MV-4-11 (cell line): ENCODE results near the gene CNOT2.
A peak's percentile ranks its signal among the peaks of the same experiment; 100 is the strongest.
"Not testable (repeated sequence)": the region's sequence is repeated elsewhere in the genome, so short reads cannot be mapped to it uniquely, and the experiment has no call there.

ENCODE experiments used
- DNase-seq: peaks from one replicate; lab custom pipeline; 2025; lab: John Stamatoyannopoulos, UW

The CNOT2 gene

DNA sequence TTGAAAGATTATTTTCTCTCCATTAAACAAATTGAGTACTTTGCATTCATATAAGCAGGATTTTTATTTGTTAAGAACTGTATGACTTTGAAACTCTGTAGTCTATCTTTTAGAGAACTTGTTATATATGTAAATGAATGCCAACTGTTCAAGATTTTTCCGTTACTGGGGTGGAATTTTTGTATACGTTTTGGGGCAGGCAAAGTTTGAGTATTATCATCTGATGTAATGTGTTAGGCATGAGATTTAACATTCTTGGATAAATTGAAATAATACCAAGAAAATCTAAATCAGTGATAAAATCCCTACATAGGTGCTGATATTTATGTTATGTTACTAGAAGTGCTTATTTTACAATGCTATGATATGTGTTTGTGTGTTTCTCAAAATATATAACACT, 8.4 kb downstream of the CNOT2 start:
- DNase-seq = no peak

DNA sequence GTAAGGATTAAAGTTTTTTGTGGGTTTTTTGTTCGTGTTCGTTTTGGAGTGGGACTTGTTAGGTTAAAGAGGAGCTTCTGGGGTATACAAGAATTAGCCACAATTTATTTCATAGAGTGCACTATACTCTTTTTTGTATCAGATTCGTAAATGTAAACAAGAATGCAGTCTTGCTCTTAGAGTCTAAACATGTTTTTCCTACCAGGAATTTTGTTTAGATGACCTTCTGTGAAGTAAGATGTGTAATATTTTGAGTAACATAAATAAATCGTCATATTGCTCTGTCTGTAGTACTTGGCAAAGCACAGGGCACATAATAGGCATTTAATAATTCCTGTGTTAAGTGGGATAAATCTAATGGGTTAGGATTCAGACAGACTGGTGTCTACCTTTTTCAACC, 9.6 kb downstream of the CNOT2 start:
- no peak for DNase-seq

DNA sequence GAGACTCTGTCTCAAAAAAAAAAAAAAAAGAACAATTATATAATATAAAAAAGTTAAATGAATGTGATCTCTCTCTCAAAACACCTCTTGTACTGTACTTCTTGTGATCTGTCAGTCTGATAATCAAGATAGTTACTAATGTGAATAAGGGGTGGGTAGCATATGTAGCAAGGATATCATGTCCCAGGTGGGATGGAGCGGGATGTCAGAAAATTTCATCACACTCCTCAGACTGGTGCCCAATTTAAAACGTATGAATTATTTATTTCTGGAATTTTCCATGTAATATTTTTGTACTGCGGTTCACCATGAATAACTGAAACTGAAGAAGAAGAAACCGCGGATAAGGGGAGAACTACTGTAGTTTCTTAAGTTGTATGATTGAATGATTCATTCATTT, 11.0 kb downstream of the CNOT2 start:
- DNase-seq = no peak

DNA sequence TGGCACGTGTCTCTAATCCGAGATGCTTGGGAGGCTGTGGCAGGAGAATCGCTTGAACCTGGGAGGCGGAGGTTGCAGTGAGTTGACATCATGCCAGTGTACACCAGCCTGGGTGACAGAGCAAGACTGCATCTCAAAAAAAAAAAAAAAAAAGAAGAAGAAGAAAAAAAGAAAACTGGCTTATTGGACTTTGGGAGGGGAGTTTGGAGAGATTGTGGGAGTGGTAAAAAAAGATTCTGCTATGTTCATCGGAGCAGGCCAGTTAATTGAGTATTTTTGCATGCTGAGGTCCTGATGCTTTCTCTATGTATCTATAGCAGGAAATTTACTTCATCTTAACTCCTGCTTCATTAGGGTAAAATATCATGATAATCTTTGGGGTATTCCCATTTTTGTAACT, 11.6 kb downstream of the CNOT2 start:
- no peak for DNase-seq

DNA sequence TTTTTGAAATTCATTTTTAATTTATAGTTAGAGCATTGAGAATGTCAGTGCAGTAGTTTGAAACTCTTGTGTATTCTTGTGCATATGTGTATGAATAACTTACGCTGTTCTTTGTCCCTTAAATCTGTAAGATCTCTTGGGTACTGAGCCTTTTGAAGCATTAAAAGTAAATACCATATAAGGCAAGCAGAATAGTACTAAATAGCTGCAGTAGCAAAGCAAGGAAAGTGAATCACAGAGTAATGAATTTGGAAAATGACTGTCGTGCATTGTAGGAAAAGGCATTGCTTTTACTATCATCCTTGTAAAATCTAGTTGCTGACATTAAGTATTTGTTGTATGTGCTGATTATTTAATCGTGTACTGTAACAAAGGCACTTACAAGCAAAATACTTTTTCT, 12.1 kb downstream of the CNOT2 start:
- DNase-seq = no peak

DNA sequence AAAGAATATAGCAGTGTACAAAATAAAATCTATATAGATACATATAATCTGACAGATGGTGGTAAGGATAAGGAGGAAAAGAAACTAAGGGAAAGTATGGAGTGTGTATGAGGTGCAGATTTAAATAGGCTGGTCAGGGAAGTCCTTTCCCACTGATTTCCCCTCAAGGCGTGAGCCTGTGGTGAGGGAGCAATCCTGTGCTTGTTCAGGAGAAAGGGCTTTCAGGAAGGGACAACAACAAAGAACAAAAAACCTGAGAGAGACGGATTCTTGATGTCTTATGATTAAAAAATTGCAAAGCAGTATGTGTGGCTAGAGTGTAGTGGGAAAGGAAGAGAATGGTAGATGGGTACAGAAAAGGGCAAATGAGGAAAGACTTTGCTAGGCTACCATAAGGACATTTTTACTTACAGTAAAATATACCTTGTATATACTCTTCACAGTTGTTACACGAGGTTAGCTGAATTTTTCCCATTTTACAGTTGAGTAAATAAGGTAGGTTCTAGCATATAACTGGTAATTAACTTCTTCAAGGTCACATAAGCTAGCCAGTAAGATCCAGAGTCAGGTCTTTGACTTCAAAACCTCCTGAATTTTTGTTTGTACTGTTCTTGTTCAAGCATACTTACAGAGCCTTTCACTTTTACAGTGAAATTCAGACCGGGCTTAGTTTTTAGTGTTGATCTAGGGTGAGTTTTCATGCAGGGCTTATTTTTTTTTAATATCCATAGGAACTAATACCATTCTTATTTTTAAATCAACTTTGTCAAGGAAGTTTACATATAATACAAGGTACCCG, 15.6 kb downstream of the CNOT2 start:
- DNase-seq = no peak

DNA sequence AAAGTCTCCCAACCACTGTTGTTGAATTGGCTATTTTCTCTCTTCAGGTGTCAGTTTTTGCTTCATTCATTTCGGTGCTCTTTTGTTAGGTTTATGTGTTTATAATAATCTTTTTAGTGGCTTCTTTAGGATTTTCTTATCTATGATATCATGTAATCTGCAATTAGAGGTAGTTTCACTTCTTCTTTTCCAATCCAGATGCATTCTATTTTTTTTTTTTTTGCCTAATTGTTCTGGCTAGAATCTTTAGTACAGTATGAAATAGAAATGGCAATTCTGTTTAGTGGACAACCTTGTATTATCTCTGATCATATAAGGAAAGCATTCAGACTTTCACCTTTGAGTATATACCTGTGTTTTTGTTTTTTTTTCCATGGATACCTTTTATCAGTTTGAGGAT, 17.4 kb downstream of the CNOT2 start:
- DNase-seq = peak; percentile 60

DNA sequence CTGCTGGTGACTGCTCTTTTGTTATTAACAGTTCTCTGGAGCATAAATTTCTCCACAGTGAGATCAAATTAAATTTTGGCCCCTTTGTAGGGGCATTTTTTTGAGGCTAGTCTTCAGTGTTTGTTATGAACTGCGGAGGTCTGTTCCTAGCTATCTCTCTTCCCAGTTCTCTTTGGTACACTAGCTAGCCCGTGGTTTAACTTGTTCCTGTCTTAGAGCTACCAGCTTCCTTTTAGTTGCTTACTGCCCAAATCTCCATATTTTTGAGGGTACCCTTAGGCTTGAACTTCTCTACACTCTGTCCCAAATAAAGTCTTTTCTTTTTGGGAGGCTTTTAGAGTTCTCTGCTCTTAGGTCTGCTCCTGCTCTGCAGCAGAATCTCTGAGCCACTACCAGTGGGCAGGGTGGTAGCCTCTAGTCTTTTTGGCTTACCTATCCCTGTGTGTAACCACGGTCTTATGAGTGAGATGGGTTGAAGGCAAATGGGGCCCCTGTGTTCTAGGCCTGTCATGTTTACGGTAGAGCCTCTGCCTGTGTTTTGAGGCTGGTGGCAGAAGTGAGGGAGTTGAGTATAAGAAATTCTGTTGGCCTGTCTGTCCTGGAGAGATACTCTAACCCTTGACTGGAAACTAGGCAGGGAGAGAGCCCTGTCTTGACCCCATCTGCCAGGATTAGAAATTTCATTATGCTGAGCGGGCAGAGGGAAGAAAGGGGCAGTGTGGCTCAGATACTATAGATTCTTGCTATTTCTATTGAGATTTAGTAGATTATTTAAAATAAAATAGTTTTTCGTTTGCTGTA, 21.0 kb downstream of the CNOT2 start:
- peak; percentile 31 for DNase-seq

DNA sequence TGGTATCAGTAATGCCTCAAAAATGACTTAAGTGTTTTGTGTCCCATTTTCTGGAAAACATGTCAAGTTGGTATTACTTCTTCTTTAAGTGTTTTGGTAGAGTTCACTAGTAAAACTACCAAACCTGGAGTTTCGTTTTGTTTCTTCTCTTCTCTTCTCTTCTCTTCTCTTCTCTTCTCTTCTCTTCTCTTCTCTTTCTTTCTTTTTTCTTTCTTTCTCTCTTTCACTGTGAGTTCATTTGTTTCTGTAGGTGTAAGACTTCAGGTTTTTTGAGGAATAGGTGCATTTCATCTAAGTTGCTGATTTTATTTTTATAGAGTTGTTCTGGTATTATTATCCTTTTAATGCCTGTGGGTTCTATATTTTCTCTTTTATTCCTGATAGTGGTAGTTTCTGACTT, 21.9 kb downstream of the CNOT2 start:
- DNase-seq = no peak

DNA sequence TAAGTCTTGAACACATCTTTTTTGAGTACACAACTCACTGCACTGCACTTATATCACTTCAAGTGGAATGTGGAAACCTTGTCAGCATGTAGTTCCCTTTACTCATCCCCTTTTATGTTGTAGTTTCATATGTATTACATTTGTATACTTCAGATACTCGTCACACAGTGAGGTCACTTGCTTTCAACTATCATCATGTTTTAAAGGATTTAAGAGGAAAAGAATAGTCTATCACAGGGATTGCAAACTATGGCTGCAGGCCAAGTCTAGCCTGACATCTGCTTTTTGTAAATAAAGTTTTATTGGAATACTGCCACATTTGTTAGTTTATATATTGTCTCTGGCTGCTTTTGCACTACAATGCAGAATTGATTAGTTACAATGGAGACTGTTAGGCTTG, 24.3 kb downstream of the CNOT2 start:
- DNase-seq = peak; percentile 37

DNA sequence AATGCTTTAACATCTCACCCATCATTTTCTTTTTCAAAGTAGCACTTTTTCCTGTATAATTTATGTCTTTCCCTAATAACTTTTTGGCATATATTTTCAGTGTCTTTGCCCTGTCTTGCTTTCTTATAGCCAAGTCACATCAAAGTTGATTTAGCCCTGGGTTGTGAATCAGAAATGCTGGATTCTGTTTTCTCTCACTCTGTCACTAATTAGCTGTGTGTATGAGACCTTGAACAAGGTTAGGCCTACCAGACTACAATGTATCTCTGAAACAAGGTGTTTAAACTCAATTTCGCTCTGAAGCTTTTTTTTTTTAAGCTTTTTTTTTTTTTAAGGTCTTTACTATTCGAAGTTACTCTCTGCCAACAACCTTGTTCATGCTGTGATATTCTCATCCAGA, 25.7 kb downstream of the CNOT2 start:
- DNase-seq = no peak

DNA sequence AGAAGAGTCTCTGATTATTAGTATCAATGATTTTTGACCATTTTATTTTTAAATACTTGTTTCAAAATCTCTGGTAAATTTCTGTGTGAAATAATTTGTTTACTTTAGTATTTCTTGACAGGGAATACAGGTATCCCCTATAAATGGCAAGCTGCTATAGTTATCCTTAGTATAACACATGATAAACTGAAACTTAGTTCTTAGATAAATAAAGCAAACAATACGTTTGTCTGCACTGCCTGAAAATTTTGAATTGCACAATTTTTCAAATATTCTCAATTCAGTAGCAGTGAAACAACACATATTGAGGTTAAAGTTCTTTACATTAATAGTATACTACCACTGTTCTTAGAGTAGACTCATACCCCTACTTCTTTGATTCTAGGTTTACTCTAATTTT, 26.9 kb downstream of the CNOT2 start:
- no peak for DNase-seq

DNA sequence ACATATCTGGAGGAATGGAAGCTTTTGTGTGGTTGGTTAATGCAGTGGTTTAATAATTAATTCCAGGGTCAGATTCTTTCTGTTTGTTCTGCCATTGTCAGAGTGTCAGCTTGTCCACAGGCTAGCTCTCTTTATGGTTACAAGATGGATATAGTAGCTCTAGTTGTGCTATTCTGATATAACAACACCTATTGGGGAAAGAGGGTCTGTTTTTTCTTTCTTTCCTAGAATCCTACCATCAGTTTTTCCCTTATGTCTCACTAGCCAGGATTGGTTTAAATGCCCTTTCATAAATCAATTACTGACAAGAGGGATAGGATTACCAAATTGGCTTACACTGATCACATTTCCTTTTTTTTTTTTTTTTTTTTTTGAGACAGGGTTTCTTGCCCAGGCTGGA, 27.8 kb downstream of the CNOT2 start:
- DNase-seq = peak; percentile 19

DNA sequence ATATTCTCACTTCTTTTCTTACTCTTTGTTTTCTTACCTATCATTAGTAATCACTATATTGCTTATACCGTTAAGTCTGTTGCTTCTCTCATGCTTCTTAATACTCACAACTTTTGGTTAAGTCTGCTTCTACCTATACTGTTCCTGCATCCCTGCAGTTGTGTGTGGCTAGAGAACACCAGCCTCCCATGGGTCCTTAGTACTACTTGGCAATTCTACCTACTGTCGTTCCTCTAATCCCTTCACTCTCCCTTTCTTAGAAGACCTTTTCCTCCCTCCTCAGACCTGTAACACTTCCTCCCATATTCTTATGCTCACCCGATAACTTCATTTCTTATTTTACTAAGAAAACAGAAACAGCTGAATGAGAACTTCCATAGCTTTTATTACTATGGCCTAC, 29.3 kb downstream of the CNOT2 start:
- no peak for DNase-seq

DNA sequence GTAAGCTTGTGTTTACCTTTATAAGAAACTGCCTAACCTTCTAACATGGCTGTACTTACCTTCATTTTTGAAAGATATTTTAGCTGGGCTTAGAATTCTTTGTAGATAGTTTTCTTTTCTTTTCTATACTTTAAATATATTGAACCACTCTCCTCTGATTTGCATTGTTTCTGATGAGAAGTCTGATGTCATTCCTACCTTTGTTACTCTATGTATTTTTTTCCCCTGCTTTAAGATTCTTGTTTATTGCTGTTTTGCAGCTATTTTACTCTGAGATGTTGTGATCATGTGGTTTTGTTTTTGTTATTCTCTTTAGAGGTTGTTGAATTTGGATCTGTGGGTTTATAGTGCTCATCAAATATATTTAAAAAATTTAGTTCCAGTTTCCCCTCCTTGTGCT, 31.8 kb downstream of the CNOT2 start:
- DNase-seq = no peak

DNA sequence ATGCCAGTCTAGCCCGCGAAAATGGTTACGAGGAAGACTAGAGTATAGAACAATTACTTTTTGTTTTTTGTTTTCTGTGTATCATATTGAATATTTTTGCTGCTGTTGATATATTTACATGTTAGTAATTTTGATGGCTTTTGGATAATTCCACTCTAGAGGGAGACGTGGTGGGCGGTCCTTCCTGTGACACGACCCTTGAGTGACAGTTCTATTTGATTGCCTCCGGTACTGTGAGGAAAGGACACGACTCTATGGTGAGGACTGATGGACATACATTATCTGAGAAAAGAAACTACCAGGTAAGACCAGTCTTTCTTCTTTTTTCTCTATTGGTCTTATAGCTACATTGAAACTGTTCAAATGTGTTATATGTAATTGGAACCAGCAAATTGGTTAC, 34.7 kb downstream of the CNOT2 start:
- no peak for DNase-seq

DNA sequence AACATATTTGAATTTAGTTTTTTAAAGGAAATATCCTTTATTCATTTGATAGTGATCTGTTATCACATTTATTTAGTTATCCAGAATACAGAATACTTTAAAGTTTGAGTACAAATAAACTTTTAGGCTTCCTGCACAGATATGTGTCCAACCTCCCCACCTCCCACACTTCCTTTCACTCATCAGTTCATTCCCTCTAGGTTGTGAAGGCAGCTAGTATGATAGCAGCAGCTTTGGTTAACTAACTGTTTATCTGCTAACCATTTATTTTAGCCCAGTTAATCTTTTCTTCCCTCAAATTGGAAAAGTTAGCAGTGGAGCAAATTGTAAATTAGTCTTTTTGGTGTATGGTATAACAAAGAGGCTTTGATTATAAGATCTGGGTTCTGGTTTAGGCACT, 35.7 kb downstream of the CNOT2 start:
- DNase-seq = no peak

DNA sequence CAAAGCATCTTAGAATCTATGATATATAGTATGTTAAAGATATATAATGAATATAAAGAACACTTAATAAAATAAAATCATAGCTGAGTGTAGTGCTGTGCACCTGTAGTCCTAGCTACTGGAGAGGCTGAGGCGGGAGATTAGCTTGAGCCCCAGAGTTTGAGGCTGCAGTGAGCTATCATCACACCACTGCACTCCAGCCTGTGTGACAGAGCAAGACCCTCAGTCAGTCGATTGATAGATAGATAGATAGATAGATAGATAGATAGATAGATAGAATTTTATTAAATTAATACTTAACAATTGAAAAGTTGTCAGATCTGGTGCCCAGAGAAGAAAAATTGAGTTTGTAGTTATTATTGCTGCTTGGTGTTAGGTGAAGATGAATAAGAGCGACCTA, 40.0 kb downstream of the CNOT2 start:
- no peak for DNase-seq

DNA sequence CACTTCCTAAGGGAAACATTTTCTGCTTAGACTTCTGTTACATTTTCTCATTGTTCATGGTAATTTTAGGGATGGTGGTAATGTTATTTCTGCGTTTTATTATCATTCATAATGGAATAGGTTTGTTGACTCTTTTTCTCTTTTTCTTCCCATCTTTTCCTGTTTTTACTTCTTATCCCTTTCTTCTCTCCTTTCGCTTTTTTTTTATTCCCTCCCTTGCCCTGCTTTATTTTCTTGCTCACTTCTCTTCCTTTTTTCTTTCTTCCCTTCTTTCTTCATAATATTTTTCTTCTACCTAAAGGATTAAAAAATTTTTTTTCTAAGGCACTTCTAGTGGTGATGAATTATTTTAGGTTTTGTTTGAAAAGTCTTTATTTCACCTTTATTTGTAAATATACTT, 45.6 kb downstream of the CNOT2 start:
- DNase-seq = no peak

DNA sequence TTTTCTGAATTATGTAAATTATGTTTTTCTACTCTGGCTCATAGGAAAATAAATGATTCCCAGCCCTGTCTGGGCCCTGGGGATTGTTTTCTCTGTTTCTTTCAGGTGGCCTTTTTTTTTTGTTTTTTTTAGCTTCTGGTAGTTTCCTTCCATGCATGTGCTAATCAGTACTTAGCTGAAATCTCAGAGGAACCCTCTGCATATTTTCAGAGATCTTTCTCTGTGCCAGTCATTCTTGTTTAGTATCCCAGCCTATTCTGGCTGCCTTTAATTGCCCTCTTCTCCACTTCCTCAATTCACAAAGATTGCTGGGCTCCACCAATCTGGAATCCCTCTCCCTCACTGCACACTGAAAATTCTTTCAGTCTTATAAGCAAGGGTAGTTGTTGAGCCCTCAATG, 46.9 kb downstream of the CNOT2 start:
- DNase-seq = no peak

DNA sequence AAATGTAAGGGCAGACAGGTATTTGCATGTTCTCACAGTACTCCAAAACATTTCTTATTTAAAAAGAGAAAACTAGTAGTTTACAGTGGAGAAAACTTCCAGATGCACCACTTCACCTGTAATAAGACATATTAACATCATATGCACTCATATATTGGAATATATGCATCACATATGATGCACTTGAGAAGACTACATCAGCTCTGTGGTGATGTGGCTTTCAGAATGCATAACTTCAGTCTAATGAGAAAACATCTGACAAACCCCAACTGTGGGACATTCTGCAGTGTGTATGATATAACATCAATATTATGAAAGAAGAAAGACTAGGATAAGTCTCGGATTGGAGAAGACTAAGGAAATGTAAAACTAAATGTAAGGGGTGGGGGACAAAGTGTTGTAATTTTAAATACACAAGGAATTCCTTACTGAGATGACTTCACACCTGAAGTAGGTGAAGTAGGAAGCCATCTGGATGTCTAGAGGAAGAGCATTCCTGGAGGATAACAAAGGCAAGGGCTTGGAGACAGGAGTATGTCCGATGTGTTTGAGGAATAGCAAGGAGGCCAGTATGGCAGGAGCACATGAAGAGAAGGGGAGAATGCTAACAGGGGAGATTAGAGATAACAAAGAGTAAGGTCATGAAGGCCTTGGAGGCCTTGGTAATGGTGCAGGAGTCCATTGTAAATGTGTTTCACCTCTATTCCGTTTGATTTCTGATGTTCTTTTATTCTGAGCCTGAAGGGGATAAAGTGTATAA, 49.0 kb downstream of the CNOT2 start:
- no peak for DNase-seq

DNA sequence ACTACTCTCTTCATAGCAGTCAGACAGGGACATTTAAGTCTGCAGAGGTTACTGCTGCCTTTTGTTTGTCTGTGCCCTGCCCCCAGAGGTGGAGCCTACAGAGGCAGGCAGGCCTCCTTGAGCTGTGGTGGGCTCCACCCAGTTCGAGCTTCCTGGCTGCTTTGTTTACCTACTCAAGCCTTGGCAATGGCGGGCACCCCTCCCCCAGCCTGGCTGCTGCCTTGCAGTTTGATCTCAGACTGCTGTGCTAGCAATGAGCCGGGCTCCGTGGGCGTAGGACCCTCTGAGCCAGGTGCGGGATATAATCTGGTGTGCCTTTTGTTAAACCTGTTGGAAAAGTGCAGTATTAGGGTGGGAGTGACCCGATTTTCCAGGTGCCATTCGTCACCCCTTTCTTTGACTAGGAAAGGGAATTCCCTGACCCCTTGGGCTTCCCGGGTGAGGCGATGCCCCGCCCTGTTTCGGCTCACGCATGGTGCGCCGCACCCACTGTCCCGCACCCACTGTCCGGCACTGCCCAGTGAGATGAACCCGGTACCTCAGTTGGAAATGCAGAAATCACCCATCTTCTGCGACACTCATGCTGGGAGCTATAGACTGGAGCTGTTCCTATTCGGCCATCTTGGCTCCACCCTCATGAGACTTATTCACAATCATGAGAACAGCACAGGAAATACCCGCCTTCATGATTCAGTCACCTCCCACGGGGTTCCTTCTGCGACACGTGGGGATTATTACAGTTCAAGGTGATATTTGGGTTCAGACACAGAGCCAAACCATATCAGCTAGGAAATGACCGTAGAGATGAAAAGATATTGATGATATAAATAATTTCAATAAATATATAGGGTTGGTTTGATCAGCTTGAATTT, 61.7 kb downstream of the CNOT2 start:
- not testable (repeated sequence) for DNase-seq
